ENCODE data around the gene MAN1B1.
"Not testable (repeated sequence)": the region's sequence is repeated elsewhere in the genome, so short reads cannot be mapped to it uniquely, and the experiment has no call there.

Gene MAN1B1

GRCh38 chr9:137052998-137053943, 33.5 kb upstream of the MAN1B1 start:
- no peak for DNase-seq

GRCh38 chr9:137053944-137054931, 32.5 kb upstream of the MAN1B1 start, which contains the start of gene ENTPD2:
Gene ENTPD2, minus strand, starts transcription at chr9:137054061. Its CDS starts 64 bp downstream, at chr9:137053997.
- DNase-seq, result peak; percentile 65

GRCh38 chr9:137054932-137055384, 31.8 kb upstream of the MAN1B1 start:
- DNase-seq, result no peak

- no peak for DNase-seq
Observed at GRCh38 chr9:137055385-137056364, 31.1 kb upstream of the MAN1B1 start.

- DNase-seq, result peak; percentile 58
Observed at GRCh38 chr9:137056739-137057415, 29.9 kb upstream of the MAN1B1 start.

- peak; percentile 90 for DNase-seq
Observed at GRCh38 chr9:137057545-137057944, 29.2 kb upstream of the MAN1B1 start.

GRCh38 chr9:137058521-137059234, 28.1 kb upstream of the MAN1B1 start:
- peak; percentile 82 for DNase-seq

GRCh38 chr9:137062384-137062783, 24.4 kb upstream of the MAN1B1 start:
- DNase-seq, result no peak

- not testable (repeated sequence) for DNase-seq
Observed at GRCh38 chr9:137062798-137063197, 24.0 kb upstream of the MAN1B1 start.

GRCh38 chr9:137063311-137064026, 23.3 kb upstream of the MAN1B1 start:
- DNase-seq, result no peak

- no peak for DNase-seq
Observed at GRCh38 chr9:137064027-137064879, 22.5 kb upstream of the MAN1B1 start.

- no peak for DNase-seq
Observed at GRCh38 chr9:137064880-137065164, 22.0 kb upstream of the MAN1B1 start.

GRCh38 chr9:137065336-137065967, 21.3 kb upstream of the MAN1B1 start:
- no peak for DNase-seq

- DNase-seq, result no peak
Observed at GRCh38 chr9:137066096-137066861, 20.5 kb upstream of the MAN1B1 start.

- DNase-seq, result peak; percentile 89
Observed at GRCh38 chr9:137067860-137068538, 18.8 kb upstream of the MAN1B1 start.

GRCh38 chr9:137068539-137069507, 18.0 kb upstream of the MAN1B1 start:
- DNase-seq, result no peak

All from NCI-H2171 (cell line).